IPS DF 4.7 (cell line): ENCODE results near the gene MDN1.
"Not testable (repeated sequence)": the region's sequence is repeated elsewhere in the genome, so short reads cannot be mapped to it uniquely, and the experiment has no call there.

Source experiments
- DNase-seq: peaks from one replicate; pipeline ENCODE4 v3.0.0-alpha.2; 2013; ENCODE audit warnings: low spot score; ENCODE audit errors: extremely low read depth

The MDN1 gene, protein sequence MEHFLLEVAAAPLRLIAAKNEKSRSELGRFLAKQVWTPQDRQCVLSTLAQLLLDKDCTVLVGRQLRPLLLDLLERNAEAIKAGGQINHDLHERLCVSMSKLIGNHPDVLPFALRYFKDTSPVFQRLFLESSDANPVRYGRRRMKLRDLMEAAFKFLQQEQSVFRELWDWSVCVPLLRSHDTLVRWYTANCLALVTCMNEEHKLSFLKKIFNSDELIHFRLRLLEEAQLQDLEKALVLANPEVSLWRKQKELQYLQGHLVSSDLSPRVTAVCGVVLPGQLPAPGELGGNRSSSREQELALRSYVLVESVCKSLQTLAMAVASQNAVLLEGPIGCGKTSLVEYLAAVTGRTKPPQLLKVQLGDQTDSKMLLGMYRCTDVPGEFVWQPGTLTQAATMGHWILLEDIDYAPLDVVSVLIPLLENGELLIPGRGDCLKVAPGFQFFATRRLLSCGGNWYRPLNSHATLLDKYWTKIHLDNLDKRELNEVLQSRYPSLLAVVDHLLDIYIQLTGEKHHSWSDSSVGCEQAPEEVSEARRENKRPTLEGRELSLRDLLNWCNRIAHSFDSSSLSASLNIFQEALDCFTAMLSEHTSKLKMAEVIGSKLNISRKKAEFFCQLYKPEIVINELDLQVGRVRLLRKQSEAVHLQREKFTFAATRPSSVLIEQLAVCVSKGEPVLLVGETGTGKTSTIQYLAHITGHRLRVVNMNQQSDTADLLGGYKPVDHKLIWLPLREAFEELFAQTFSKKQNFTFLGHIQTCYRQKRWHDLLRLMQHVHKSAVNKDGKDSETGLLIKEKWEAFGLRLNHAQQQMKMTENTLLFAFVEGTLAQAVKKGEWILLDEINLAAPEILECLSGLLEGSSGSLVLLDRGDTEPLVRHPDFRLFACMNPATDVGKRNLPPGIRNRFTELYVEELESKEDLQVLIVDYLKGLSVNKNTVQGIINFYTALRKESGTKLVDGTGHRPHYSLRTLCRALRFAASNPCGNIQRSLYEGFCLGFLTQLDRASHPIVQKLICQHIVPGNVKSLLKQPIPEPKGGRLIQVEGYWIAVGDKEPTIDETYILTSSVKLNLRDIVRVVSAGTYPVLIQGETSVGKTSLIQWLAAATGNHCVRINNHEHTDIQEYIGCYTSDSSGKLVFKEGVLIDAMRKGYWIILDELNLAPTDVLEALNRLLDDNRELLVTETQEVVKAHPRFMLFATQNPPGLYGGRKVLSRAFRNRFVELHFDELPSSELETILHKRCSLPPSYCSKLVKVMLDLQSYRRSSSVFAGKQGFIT (N-terminal part only)

GRCh38 chr6:89819336-89820130 is at the start of gene MDN1:
Gene MDN1, minus strand, starts transcription at chr6:89819794. Its CDS starts 187 bp downstream, at chr6:89819607.
- peak; percentile 93 for DNase-seq

GRCh38 chr6:89866024-89866678 is 46.6 kb upstream of the MDN1 start:
- DNase-seq: no peak

- no peak for DNase-seq
These were observed 43.1 kb upstream of the MDN1 start for GRCh38 chr6:89862698-89863097.

- DNase-seq: no peak
These were observed 42.7 kb upstream of the MDN1 start for GRCh38 chr6:89862273-89862672.

DNA sequence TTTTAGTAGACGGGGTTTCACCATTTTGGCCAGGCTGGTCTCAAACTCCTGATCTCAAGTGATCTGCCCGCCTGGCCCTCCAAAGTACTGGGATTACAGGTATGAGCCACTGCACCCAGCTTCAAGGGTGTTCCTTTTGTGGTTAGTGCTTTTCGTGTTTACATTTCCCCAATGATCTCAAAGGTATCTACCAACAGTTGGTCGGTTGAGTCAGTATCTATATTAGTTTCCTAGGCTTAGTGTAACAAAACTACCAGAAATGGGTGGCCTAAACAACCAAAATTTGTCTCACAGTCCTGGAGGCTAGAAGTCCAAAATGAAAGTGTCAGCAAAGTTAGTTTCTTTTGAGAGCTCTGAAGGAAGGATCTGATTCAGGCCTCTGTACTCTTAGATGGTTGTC is 40.1 kb upstream of the MDN1 start:
- no peak for DNase-seq

DNA sequence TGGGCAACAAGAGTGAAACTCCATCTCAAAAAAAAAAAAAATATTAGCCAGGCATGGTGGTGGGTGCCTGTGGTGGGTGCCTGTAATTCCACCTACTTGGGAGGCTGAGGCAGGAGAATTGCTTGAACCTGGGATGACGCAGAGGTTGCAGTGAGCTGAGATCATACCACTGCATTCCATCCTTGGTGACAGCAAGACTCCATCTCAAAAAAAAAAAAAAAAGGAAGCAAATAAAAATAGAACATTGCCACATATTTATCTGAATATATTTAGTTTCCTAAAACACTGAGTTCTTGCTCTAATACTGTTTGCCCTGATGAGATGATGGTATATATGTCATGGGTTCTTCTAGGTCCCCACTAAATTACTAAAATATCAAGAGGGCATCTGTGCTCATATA is 38.4 kb upstream of the MDN1 start:
- no peak for DNase-seq

GRCh38 chr6:89853068-89853467 is 33.5 kb upstream of the MDN1 start:
- no peak for DNase-seq

DNA sequence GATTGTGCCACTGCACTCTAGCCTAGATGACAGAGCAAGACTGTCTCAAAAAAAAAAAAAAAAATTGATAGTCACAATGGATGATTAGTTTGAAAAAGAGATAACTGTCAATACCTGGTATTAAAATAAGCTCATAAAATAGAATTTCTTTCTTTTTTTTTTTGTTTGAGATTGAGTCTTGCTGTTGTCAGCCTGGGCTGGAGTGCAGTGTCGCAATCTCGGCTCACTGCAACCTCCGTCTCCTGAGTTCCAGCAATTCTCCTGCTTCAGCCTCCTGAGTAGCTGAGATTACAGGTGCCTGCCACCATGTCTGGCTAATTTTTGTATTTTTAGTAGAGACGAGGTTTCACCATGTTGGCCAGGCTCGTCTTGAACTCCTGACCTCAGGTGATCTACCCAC is 27.9 kb upstream of the MDN1 start:
- not testable (repeated sequence) for DNase-seq

GRCh38 chr6:89843070-89843469 is 23.5 kb upstream of the MDN1 start:
- DNase-seq: no peak

DNA sequence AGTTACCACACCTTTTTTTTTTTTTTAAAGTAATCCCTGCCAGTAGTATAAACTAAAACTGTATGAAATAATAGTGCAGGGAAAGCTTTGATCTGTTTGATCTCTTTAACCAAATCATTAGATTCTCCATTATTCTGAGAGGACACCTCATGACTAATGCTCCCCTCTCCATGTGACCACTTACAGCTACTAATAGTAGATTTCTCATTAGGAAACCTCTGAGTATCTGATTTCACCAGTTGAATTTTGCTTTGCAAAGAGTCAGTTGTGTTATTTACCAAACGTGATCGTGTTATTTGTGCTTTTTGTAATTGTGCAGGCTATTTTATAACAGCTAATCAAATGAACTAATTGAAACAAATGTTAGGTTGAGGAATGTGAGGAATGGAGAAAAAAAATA is 22.6 kb upstream of the MDN1 start:
- no peak for DNase-seq

DNA sequence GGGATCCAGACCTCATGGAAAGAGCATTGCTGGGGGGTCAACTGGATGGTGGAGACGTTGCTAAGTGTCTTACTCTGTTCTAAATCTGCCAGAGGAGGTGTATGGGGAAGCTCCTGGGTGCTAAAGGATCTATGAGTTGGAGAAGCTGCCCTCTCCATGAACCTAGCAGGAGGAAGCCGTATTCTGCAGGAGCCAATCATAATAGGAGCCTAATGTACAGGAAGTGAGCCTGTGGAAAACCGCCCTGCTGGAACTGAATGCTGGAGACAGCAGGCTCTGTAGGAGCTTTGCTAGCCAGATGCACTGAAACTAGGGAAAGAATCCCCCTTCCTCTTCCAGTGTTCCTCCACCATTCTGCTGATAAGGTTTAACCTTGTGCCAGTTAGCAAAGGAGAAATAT is 20.9 kb upstream of the MDN1 start:
- DNase-seq: no peak

- no peak for DNase-seq
These were observed 17.1 kb upstream of the MDN1 start for GRCh38 chr6:89836639-89837222.

DNA sequence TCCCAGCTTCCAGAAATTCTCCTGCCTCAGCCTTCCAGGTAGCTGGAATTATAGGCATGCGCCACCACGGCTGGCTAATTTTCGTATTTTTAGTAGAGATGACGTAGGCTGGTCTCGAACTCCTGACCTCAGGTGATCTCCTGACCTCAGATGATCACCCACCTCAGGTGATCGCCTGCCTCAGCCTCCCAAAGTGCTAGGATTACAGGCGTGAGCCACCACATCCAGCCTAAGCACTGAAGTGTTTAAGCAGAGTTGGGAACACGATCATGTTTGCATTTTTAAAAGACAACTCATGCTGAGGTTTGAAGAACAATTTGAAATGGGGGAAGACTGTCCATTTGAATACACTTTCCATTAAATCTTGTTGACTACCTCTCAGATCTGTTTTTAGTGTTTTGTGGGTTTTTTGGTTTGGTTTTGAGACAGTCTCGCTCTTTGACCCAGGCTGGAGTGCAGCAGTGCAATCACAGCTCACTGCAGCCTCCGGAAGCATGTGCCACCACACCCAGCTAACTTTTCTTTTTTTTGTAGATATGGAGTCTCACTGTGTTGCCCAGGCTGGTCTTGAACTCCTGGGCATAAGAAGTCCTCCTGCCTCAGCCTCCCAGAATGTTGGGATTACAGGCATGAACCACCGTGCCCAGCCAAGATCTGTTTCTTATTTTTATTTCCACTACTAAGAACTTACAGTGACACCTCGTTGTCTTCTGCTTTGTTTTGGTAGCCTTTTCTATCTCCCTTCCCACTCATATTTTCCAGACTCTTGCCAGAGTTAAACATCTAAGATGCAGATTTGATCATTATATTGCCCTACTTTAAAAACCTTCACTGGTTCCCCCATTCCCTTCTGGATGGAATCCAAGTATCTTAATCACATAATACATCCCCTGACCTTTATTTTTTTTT is 15.5 kb upstream of the MDN1 start:
- DNase-seq: no peak

DNA sequence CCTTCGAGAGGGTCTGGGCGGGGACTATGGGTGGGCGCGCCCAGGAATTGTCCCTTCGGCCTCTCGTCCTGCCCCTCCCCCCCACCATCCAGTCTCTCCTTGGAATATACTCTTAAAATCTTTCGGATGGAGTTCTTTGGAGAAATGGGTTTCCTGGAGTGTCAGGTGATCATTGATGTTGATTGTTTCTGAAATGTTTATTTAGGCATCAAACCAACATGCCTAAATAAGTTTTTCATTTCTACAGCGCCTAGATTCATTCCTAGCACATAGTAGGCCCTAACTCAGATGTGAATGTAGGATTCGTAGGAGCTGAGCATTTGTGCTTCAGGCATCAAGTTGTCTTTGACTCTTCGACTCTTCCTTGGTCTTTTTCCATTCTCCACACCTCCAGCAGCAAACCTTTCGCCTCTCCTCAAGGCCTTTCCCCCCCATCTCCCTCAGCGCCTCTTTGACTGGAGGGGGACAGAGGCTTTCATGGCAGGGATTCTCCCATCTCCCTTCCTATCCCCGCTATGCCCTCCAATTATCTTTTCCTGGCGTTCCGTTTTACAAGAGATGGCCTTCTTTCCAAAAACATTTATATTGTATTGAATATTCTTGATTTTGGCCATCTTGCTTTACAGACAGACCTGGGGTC is 10.7 kb upstream of the MDN1 start:
- DNase-seq: no peak

DNA sequence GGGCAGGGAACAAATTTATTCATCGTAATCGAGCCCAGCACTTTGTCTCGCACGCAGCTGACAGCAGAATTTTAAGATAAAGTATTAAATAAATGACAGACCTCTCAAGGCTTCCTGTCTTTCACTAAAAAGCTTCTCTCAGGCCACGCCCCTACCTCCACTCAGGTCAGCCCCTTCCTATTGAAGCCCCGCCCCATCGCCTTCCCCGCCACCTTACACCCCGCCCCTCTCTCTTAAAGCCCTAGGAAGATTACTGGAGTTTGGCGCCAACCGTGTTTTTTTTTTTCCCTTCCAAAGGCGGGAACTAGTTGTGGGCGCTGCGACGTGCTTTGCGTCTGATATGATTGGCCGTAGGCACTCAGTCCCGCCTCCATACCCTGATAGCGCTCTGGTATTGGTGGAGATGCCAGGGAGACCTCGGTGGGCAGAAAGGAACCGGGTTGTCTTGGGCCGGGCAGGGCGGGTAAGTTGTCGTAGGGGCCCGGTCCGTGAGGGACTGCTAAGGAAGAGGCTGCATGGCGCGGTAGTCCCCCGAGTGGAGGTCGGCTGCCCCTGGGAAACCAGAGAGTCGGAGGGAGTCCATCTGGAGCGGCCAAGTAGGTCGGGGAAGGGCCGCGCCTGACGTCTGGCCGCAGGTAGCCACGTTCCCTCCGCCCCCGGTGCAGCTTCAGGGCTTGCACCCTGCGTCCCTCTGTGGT is 10.0 kb upstream of the MDN1 start, which contains the start of gene CASP8AP2:
Gene CASP8AP2, plus strand, starts transcription at position 409 of the 698 bp plus-strand sequence.
- DNase-seq: peak; percentile 98

GRCh38 chr6:89828988-89829471 is 9.4 kb upstream of the MDN1 start:
- no peak for DNase-seq

DNA sequence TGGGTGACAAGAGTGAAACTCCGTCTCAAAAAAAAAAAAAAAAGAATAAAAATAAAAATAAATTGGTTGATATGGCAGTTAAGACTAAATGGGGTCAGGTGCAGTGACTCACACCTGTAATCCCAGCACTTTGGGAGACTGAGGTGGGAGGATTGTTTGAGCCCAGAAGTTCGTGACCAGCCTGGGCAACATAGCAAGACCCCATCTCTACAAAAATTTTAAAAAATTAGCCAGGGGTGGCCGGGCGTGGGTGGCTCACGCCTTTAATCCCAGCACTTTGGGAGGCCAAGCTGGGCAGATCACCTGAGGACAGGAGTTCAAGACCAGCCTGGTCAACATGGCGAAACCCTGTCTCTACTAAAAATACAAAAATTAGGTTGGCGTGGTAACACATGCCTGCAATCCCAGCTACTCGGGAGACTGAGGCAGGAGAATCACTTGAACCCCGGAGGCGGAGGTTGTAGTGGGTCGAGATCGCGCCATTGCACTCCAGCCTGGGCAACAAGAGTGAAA is 8.9 kb upstream of the MDN1 start:
- not testable (repeated sequence) for DNase-seq
